ENCODE measurements around the gene NEMP2. TPM values are rescaled to one million over a fixed set of nuclear protein-coding genes. Genes with fewer than 3 reads are reported as not detected.

NEMP2 gene
- total RNA-seq, 1 donor: 5.6 TPM

GRCh38 chr2:190545555-190546385 is 11.2 kb upstream of the NEMP2 start:
- peak; percentile 33 for DNase-seq (ENCODE audit: low read depth)
- TF ChIP-seq CTCF (IDR thresholded peaks at IDR 0.05; ENCODE audit: insufficient read depth, low read depth, low read length): no peak
- H3K4me3 ChIP-seq (ENCODE audit: low read depth, low read length): peak overlapping the region; percentile 35

- no peak for DNase-seq (ENCODE audit: low read depth)
- H3K4me3 ChIP-seq (ENCODE audit: low read depth, low read length): peak overlapping the region; percentile 35
- no peak for TF ChIP-seq CTCF (IDR thresholded peaks at IDR 0.05; ENCODE audit: insufficient read depth, low read depth, low read length)
Measured at GRCh38 chr2:190545093-190545492, 10.6 kb upstream of the NEMP2 start.

- no peak for TF ChIP-seq CTCF (IDR thresholded peaks at IDR 0.05; ENCODE audit: insufficient read depth, low read depth, low read length)
- H3K4me3 ChIP-seq (ENCODE audit: low read depth, low read length): no peak overlapping the region
- no peak for DNase-seq (ENCODE audit: low read depth)
Measured at GRCh38 chr2:190540048-190540447, 5.5 kb upstream of the NEMP2 start.

GRCh38 chr2:190538201-190538600 is 3.7 kb upstream of the NEMP2 start:
- no peak for DNase-seq (ENCODE audit: low read depth)
- no peak for TF ChIP-seq CTCF (IDR thresholded peaks at IDR 0.05; ENCODE audit: insufficient read depth, low read depth, low read length)
- no peak overlapping the region for H3K4me3 ChIP-seq (ENCODE audit: low read depth, low read length)

- TF ChIP-seq CTCF (IDR thresholded peaks at IDR 0.05; ENCODE audit: insufficient read depth, low read depth, low read length): no peak
- no peak for DNase-seq (ENCODE audit: low read depth)
- H3K4me3 ChIP-seq (ENCODE audit: low read depth, low read length): no peak overlapping the region
Measured at GRCh38 chr2:190537765-190538164, 3.2 kb upstream of the NEMP2 start.

GRCh38 chr2:190535586-190535985 is 1.1 kb upstream of the NEMP2 start:
- H3K4me3 ChIP-seq (ENCODE audit: low read depth, low read length): peak overlapping the region; percentile 70
- DNase-seq (ENCODE audit: low read depth): no peak
- TF ChIP-seq CTCF (IDR thresholded peaks at IDR 0.05; ENCODE audit: insufficient read depth, low read depth, low read length): no peak

- no peak for TF ChIP-seq CTCF (IDR thresholded peaks at IDR 0.05; ENCODE audit: insufficient read depth, low read depth, low read length)
- peak; percentile 33 for DNase-seq (ENCODE audit: low read depth)
- peak overlapping the region; percentile 70 for H3K4me3 ChIP-seq (ENCODE audit: low read depth, low read length)
Measured at GRCh38 chr2:190535121-190535439, 558 bp upstream of the NEMP2 start.

All from fibroblast of villous mesenchyme (primary cell).